Liver (tissue), 9 donors: ENCODE results near the gene ST7L. TPM values are rescaled to one million over a fixed set of nuclear protein-coding genes. Genes with fewer than 3 reads are reported as not detected.

Source experiments
- DNase-seq: peaks from one replicate; pipeline ENCODE4 v3.0.0-alpha.2; 2017; ENCODE audit warnings: low spot score
- H3K27ac ChIP-seq, 2 donors: one replicate each; pipeline ENCODE4 v1.7.0; 2013; ENCODE audit warnings: inconsistent platforms in 2 of 2, low read length in 2 of 2, control low read depth in 1 of 2, low read depth in 1 of 2, mild to moderate bottlenecking in 1 of 2
- H3K27me3 ChIP-seq, 4 donors: one replicate each; pipeline versions ENCODE4 v1.6.1 to v1.7.0; 2013; ENCODE audit warnings: low read length in 3 of 4, inconsistent platforms in 1 of 4, mild to moderate bottlenecking in 1 of 4, moderate library complexity in 1 of 4; ENCODE audit not compliant: control insufficient read depth in 4 of 4, insufficient read depth in 4 of 4
- H3K36me3 ChIP-seq, 4 donors: one replicate each; pipeline versions ENCODE4 v1.6.1 to v1.7.0; 2013; ENCODE audit warnings: low read length in 3 of 4, mild to moderate bottlenecking in 3 of 4, low read depth in 1 of 4, moderate library complexity in 1 of 4; ENCODE audit not compliant: control insufficient read depth in 4 of 4, insufficient read depth in 3 of 4
- H3K4me1 ChIP-seq, 4 donors: one replicate each; pipeline versions ENCODE4 v1.6.1 to v1.7.0; 2013; ENCODE audit warnings: low read length in 3 of 4, mild to moderate bottlenecking in 3 of 4, moderate library complexity in 1 of 4; ENCODE audit not compliant: control insufficient read depth in 4 of 4, insufficient read depth in 4 of 4
- H3K4me3 ChIP-seq, 3 donors: one replicate each; pipeline versions ENCODE4 v1.6.1 to v1.7.0; 2013; ENCODE audit warnings: low read length in 3 of 3, control low read depth in 1 of 3, low read depth in 1 of 3, mild to moderate bottlenecking in 1 of 3
- H3K9ac ChIP-seq, 2 donors: one replicate each; pipeline ENCODE4 v1.7.0; 2013; ENCODE audit warnings: low read length in 2 of 2, mild to moderate bottlenecking in 2 of 2, moderate library complexity in 2 of 2, control low read depth in 1 of 2, low read depth in 1 of 2
- H3K9me3 ChIP-seq, 4 donors: one replicate each; pipeline versions ENCODE4 v1.6.1 to v1.7.0; 2013; ENCODE audit warnings: low read length in 3 of 4; ENCODE audit not compliant: control insufficient read depth in 4 of 4
- ATF3 ChIP-seq: IDR thresholded peaks from 2 replicates; pipeline ENCODE4 v1.6.1; 2016; ENCODE audit warnings: antibody characterized with exemption
- CTCF ChIP-seq: fragments of 150-350 bp; IDR thresholded peaks from 2 replicates; pipeline ENCODE4 v1.5.1; 2017; ENCODE audit warnings: improper control_type of control experiment, low read depth, low read length; ENCODE audit not compliant: missing input control
- EGR1 ChIP-seq, 2 donors: IDR thresholded peaks; 2 replicates each; pipeline ENCODE4 v1.6.1; 2016 to 2018; ENCODE audit warnings: antibody characterized with exemption in 2 of 2, low read depth in 2 of 2
- FOXA1 ChIP-seq: IDR thresholded peaks from 2 replicates; pipeline ENCODE4 v1.6.1; 2016; ENCODE audit warnings: antibody characterized with exemption
- FOXA2 ChIP-seq: IDR thresholded peaks from 2 replicates; pipeline ENCODE4 v1.6.1; 2016; ENCODE audit warnings: antibody characterized with exemption
- GABPA ChIP-seq, 2 donors: IDR thresholded peaks in 1 of 2; conservative IDR thresholded peaks in 1 of 2; 2 replicates each; pipeline ENCODE4 v1.6.1; 2016; ENCODE audit warnings: antibody characterized with exemption in 2 of 2, mild to moderate bottlenecking in 1 of 2, moderate library complexity in 1 of 2
- HNF4A ChIP-seq, 2 donors: conservative IDR thresholded peaks; 2 replicates each; pipeline ENCODE4 v1.6.1; 2016; ENCODE audit warnings: antibody characterized with exemption in 2 of 2, mild to moderate bottlenecking in 2 of 2
- HNF4G ChIP-seq: IDR thresholded peaks from 2 replicates; pipeline ENCODE4 v1.6.1; 2016; ENCODE audit warnings: antibody characterized with exemption
- JUND ChIP-seq, 2 donors: IDR thresholded peaks; 2 replicates each; pipeline ENCODE4 v1.6.1; 2016; ENCODE audit warnings: antibody characterized with exemption in 2 of 2
- MAX ChIP-seq: IDR thresholded peaks from 2 replicates; pipeline ENCODE4 v1.6.1; 2016; ENCODE audit warnings: antibody characterized with exemption
- NR2F2 ChIP-seq: IDR thresholded peaks from 2 replicates; pipeline ENCODE4 v1.6.1; 2016; ENCODE audit warnings: antibody characterized with exemption
- RAD21 ChIP-seq, 2 donors: IDR thresholded peaks; 2 replicates each; pipeline ENCODE4 v1.6.1; 2016; ENCODE audit warnings: antibody characterized with exemption in 2 of 2, mild to moderate bottlenecking in 2 of 2
- RXRA ChIP-seq, 2 donors: IDR thresholded peaks; 2 replicates each; pipeline ENCODE4 v1.6.1; 2017 to 2018; ENCODE audit warnings: antibody characterized with exemption in 2 of 2, mild to moderate bottlenecking in 1 of 2
- SP1 ChIP-seq: IDR thresholded peaks from 2 replicates; pipeline ENCODE4 v1.6.1; 2018; ENCODE audit warnings: antibody characterized with exemption, mild to moderate bottlenecking
- TAF1 ChIP-seq: conservative IDR thresholded peaks from 2 replicates; pipeline ENCODE4 v1.6.1; 2016; ENCODE audit warnings: antibody characterized with exemption, mild to moderate bottlenecking
- YY1 ChIP-seq: IDR thresholded peaks from 2 replicates; pipeline ENCODE4 v1.6.1; 2016; ENCODE audit warnings: antibody characterized with exemption, mild to moderate bottlenecking
- ZBTB33 ChIP-seq: IDR thresholded peaks from 2 replicates; pipeline ENCODE4 v1.6.1; 2016; ENCODE audit warnings: antibody characterized with exemption
- WGBS: extraction: QIAGEN DNeasy Blood & Tissue Kit; methylation state at CpG from one replicate; pipeline ENCODE4 v1.1.7; 2013; 5-methylcytosine and 5-hydroxymethylcytosine counted together
- polyA plus RNA-seq, 2 donors: library from polyadenylated mRNA; stranded (reverse) in 1 of 2; unstranded in 1 of 2; fragments of 200-250 nt in 1 of 2; fragments of >200 nt in 1 of 2; fragmentation: Nextera tagmentation in 1 of 2; extraction: Ambion mirVana in 1 of 2; gene quantifications; one replicate each; pipeline versions ENCODE4 v1.2.1 to v1.2.3, GENCODE V29; 2013 to 2015
- total RNA-seq, 2 donors: library from RNA; depleted of rRNA; stranded (reverse); fragments of >200 nt; gene quantifications; one replicate each; pipeline ENCODE4 v1.2.3, GENCODE V29; 2014
- donor health status: healthy.
- donor health status: healthy.
- donor health status: healthy.
- donor health status: healthy.
- donor health status: healthy.

ST7L gene
- total and polyA plus RNA-seq, 4 donors = 4.9 to 13.6 (median 9.5) TPM

- TF ChIP-seq NR2F2 (no peak), ZBTB33 (no peak), TAF1 (no peak), FOXA1 (no peak), JUND (IDR thresholded peaks at IDR 0.05) (no peak), RXRA (IDR thresholded peaks at IDR 0.05) (no peak), HNF4G (no peak), RAD21 (IDR thresholded peaks at IDR 0.05) (no peak), EGR1 (IDR thresholded peaks at IDR 0.05; ENCODE audit: low read depth in 2 of 2) (no peak), GABPA (IDR thresholded peaks at IDR 0.05 in 1 of 2, conservative IDR thresholded peaks at IDR 0.05 in 1 of 2) (no peak), SP1 (no peak), MAX (no peak), CTCF (no peak), ATF3 (no peak), FOXA2 (no peak), HNF4A (conservative IDR thresholded peaks at IDR 0.05) (no peak)
- DNase-seq = no peak
- Histone ChIP-seq H3K27me3 (peaks cover 0 to 26% (median 9%) of the 10 kb centered on the region in 4 donors), H3K4me3 (no peak overlapping the region), H3K9me3 (no peaks in the 10 kb centered on the region), H3K4me1 (peaks cover 18 to 25% (median 23%) of the 10 kb centered on the region in 4 donors), H3K36me3 (no peaks in the 10 kb centered on the region), H3K9ac (no peak overlapping the region), H3K27ac (no peak overlapping the region)
- 72% methylated on average over 11 of the region's 11 CpGs for WGBS
Measured at GRCh38 chr1:112504001-112504660, 114.8 kb downstream of the ST7L start.

- no peak overlapping the region for H3K4me3 ChIP-seq
- WGBS = 77% methylated on average over 2 of the region's 2 CpGs
- no peak overlapping the region for H3K27ac ChIP-seq
- no peaks in the 10 kb centered on the region for H3K9me3 ChIP-seq
- H3K36me3 ChIP-seq = no peaks in the 10 kb centered on the region
- no peak overlapping the region for H3K9ac ChIP-seq
- H3K27me3 ChIP-seq = peaks cover 0 to 26% (median 5%) of the 10 kb centered on the region in 4 donors
- no peak for DNase-seq
- H3K4me1 ChIP-seq = peaks cover 5 to 12% (median 11%) of the 10 kb centered on the region in 4 donors
- TF ChIP-seq YY1 = no peak
- TF ChIP-seq ATF3 = no peak
- TF ChIP-seq MAX = no peak
- no peak for TF ChIP-seq FOXA1
- no peak for TF ChIP-seq JUND (IDR thresholded peaks at IDR 0.05)
- TF ChIP-seq TAF1 = no peak
- no peak for TF ChIP-seq ZBTB33
- no peak for TF ChIP-seq RXRA (IDR thresholded peaks at IDR 0.05)
- TF ChIP-seq HNF4G = no peak
- no peak for TF ChIP-seq EGR1 (IDR thresholded peaks at IDR 0.05; ENCODE audit: low read depth in 2 of 2)
- no peak for TF ChIP-seq CTCF
- no peak for TF ChIP-seq HNF4A (conservative IDR thresholded peaks at IDR 0.05)
- TF ChIP-seq RAD21 (IDR thresholded peaks at IDR 0.05) = no peak
- no peak for TF ChIP-seq GABPA (IDR thresholded peaks at IDR 0.05 in 1 of 2, conservative IDR thresholded peaks at IDR 0.05 in 1 of 2)
- no peak for TF ChIP-seq FOXA2
- no peak for TF ChIP-seq SP1
Measured at GRCh38 chr1:112502826-112503225, 116.1 kb downstream of the ST7L start.
